RWPE1 (cell line): ENCODE data around the gene WDFY2.

Experiments
- CTCF ChIA-PET: fragments of 350-600 bp; sonication (Branson Sonifier 250); formaldehyde crosslinking; extraction: SDS; loops from one replicate; lab custom pipeline; 2021; lab: Yijun Ruan, JAX
- POLR2A ChIA-PET: fragments of 400-600 bp; formaldehyde crosslinking; extraction: SDS; loops from one replicate; lab custom pipeline; 2020; ENCODE audit warnings: antibody characterized with exemption; ENCODE audit not compliant: low non-redundant PET; lab: Yijun Ruan, JAX
- DNase-seq: peaks from one replicate; pipeline ENCODE4 v3.0.0; 2012; ENCODE audit warnings: low spot score
- H3K27ac ChIP-seq: fragments of 450-650 bp; 2 replicates; pipeline ENCODE4 v1.5.1; 2017
- TF ChIP-seq, protein P1 (sequence below): fragments of 450-650 bp; conservative IDR thresholded peaks from 2 replicates; pipeline ENCODE4 v1.5.1; 2017; ENCODE audit warnings: low read depth, mild to moderate bottlenecking

Gene WDFY2

DNA sequence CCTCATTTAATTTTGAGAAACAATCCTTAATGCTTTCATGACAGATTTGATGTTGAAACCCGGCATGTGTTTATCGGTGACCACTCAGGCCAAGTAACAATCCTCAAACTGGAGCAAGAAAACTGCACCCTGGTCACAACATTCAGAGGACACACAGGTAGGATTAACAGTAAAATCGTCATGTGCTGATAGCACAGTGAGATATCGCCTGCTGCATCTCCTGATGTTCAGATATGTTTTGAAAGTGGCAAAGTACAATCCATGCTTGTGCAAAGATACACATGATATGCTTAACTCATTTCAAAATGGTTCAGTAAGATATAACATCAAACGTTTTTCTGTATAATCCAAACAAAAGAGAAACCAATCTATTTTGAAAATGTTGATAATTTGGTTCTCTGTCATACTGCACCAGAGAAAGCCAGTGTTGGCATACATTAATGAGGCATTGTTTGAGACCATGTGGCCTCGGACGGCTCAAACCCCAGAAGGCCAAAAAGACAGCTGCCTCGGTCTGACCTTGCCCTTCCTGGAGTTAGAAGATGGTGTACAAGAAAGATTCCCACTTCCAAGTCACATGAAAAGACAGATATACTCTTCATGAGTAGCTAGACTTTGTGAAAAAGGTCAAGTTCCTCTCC, 143.5 kb downstream of the WDFY2 start:
- H3K27ac ChIP-seq, result no peak overlapping the region
- CTCF ChIA-PET, result no interaction called here
- TF ChIP-seq, protein P1, sequence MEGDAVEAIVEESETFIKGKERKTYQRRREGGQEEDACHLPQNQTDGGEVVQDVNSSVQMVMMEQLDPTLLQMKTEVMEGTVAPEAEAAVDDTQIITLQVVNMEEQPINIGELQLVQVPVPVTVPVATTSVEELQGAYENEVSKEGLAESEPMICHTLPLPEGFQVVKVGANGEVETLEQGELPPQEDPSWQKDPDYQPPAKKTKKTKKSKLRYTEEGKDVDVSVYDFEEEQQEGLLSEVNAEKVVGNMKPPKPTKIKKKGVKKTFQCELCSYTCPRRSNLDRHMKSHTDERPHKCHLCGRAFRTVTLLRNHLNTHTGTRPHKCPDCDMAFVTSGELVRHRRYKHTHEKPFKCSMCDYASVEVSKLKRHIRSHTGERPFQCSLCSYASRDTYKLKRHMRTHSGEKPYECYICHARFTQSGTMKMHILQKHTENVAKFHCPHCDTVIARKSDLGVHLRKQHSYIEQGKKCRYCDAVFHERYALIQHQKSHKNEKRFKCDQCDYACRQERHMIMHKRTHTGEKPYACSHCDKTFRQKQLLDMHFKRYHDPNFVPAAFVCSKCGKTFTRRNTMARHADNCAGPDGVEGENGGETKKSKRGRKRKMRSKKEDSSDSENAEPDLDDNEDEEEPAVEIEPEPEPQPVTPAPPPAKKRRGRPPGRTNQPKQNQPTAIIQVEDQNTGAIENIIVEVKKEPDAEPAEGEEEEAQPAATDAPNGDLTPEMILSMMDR, result no peak
- DNase-seq, result no peak
- POLR2A ChIA-PET, result no interaction called here

DNA sequence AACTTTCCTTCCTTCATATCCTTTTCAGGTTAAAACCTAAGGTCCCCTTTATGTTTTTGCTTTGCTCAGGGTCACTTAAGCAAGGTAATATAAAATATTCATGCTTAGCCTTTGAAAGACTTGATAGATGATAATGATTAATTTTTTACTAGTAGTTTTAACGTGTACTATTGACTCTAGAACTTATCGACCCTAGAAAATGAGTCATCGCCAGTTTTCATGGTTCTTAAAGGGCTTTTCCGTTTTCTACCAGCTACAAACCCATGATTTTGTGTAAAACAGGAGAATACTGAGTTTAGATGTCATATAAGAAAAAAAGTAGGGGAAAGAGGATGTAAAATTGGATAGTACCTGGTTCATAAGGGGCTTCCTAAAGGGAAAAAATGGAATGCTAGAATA, 144.0 kb downstream of the WDFY2 start:
- CTCF ChIA-PET, result no interaction called here
- H3K27ac ChIP-seq, result no peak overlapping the region

DNA sequence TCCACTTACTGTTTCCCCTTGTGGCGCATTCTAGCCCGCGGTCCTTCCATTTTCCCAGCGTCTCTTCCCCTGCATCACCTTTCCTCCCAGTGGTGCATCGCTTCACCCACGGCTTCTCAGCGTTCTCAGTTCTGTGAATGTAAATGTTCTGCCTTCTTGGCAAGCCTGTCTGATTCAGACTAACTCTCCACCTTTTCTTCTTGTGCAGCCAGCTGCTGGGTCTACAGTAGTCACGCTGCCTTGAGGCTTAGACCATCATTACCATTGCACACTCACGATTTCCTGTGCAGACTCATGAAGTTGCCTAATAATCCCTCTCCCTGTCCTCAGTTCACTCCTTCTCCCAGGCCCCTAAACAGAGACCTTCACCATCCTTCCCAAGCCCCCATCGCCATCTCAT, 144.7 kb downstream of the WDFY2 start:
- peak overlapping the region; percentile 71 for H3K27ac ChIP-seq
- DNase-seq, result peak; percentile 31
- TF ChIP-seq, protein P1, result no peak
- ChIA-PET CTCF (interaction anchor here (0.6 kb wide), 1 partner anchor 275 kb away, joined by 4 read pairs; no protein-coding TSS in a partner anchor), POLR2A (no interaction called here)

More for the DNA sequence above, 144.0 kb downstream of the WDFY2 start:
- DNase-seq, result no peak
- POLR2A ChIA-PET, result no interaction called here
- TF ChIP-seq, protein P1, result no peak

DNA sequence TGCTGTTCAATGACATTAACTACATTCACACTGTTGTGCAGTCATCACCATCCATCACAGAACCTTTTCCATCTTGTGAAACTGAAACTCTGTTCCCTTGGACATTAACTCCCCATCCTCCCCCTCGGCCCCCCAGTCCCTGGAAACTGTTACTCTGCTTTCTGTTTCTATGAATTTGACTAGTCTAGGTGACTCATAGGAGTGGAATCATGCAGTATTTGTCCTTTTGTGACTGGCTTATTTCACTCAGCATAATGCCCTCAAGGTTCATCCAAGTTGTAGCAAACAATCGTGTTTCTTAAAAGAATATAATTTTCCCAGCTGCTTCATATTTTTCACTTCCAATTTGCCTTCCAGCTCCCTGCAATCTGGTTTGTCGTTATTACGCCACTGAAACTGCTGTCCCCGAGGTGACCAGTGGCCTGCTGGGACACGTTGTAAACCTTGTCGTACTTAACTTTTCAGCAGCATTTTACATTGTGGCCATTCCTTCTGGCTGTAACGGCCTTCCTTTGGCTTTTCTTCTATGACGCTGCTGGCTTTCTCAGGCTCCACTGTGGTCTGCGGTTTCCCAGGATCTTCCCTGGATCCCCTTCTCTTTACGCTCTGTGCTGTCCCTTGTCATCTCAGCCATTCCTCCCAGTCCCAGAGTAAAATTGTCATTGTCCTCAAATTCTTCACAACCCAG, 145.7 kb downstream of the WDFY2 start:
- TF ChIP-seq, protein P1, result no peak
- POLR2A ChIA-PET, result no interaction called here
- peak overlapping the region; percentile 77 for H3K27ac ChIP-seq
- CTCF ChIA-PET, result interaction anchor here (0.7 kb wide), 2 partner anchors 298 to 726 kb away, joined by 3 read pairs; no protein-coding TSS in a partner anchor
- DNase-seq, result peak; percentile 58

DNA sequence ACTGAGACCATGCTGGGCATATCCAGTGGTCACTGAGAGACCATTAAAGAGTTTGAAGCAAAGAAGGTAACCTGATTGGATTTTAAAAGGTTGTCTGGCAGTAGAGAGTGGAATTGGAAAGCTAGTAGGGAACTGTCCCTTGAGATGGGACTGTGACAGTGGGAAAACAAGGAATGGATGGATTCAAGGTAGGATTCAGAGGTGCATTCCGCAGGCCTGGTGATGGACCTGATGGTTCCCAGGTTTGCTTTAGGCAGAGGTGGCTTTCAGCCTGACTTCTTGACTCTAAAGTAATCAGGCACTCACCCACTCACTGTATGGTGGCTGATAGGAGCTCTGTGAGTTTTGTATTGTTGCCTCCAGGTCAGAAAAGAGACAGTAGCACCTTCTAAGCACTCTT, 146.7 kb downstream of the WDFY2 start:
- POLR2A ChIA-PET, result no interaction called here

DNA sequence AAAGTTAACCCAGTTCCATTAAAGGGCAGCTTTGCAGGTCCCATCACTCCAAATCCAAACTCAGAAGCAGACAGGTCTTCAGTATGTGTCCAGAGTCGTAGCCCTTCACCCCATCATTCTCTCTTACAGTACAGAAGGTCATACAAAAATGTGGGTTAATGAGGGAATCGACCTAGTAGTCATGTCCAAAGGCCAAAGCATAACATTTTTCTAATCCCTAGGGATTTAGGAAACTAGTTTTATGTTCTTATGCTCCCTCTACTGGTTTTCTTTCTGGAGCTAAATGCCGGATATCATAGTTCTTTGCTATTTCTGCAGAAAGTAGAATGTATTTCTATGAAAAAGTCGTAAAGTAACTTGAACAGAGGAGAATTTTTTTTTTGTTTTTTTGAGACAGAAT, 147.5 kb downstream of the WDFY2 start:
- TF ChIP-seq, protein P1, result no peak
- DNase-seq, result no peak
- CTCF ChIA-PET, result interaction anchor here (0.5 to 0.7 kb wide), 2 partner anchors 277 to 364 kb away, joined by 3 to 4 read pairs; no protein-coding TSS in a partner anchor
- POLR2A ChIA-PET, result no interaction called here
- H3K27ac ChIP-seq, result no peak overlapping the region

More for the DNA sequence above, 146.7 kb downstream of the WDFY2 start:
- no peak for DNase-seq
- CTCF ChIA-PET, result interaction anchor here (0.7 kb wide), 1 partner anchor 276 kb away, joined by 4 read pairs; no protein-coding TSS in a partner anchor
- H3K27ac ChIP-seq, result peak overlapping the region; percentile 77; the same call in 1 of the 2 replicates
- TF ChIP-seq, protein P1, result no peak
